Posterior cingulate gyrus (tissue), 11 donors: ENCODE measurements around the gene IDH2.
"Not testable (repeated sequence)": the region's sequence is repeated elsewhere in the genome, so short reads cannot be mapped to it uniquely, and the experiment has no call there.

Experiments used
- DNase-seq, 10 donors: peaks; one replicate each; pipeline versions ENCODE4 v3.0.0 to v3.0.0-alpha.2; 2020 to 2021; ENCODE audit warnings: mixed read lengths in 3 of 10
- intact Hi-C: fragments of 100-400 bp; cut with DNase I; formaldehyde crosslinking; loops from one replicate; pipeline ENCODE4 v1.15.1; 2023

IDH2 gene

GRCh38 chr15:90087454-90088154 is 14.7 kb downstream of the IDH2 start:
- intact Hi-C loops: no loop called here
- peak in 5 of 10 donors; percentile 40 to 92 (median 54) for DNase-seq

- intact Hi-C loops: no loop called here
- DNase-seq: peak in 3 of 10 donors; percentile 8 to 83 (median 40)
These were observed 15.4 kb downstream of the IDH2 start for GRCh38 chr15:90086868-90087268.

- intact Hi-C loops: no loop called here
- peak in 1 of 10 donors; percentile 64 for DNase-seq
These were observed 16.7 kb downstream of the IDH2 start for GRCh38 chr15:90085565-90085964.

GRCh38 chr15:90084876-90085423 is 17.3 kb downstream of the IDH2 start:
- DNase-seq: peak in 1 of 10 donors; percentile 60
- intact Hi-C loops: no loop called here

GRCh38 chr15:90083954-90084607 is 18.2 kb downstream of the IDH2 start:
- no peak for DNase-seq
- intact Hi-C loops: no loop called here

GRCh38 chr15:90083419-90083818 is 18.8 kb downstream of the IDH2 start:
- DNase-seq: no peak
- intact Hi-C loops: no loop called here

GRCh38 chr15:90082140-90082715 is 20.0 kb downstream of the IDH2 start:
- DNase-seq: peak; percentile 49 to 96 (median 78)
- intact Hi-C loops: no loop called here

GRCh38 chr15:90080818-90081393 is 21.4 kb downstream of the IDH2 start:
- DNase-seq: peak in 1 of 10 donors; percentile 77
- intact Hi-C loops: no loop called here

GRCh38 chr15:90080458-90080755 is 21.9 kb downstream of the IDH2 start:
- no peak for DNase-seq
- intact Hi-C loops: no loop called here

GRCh38 chr15:90079619-90080457 is 22.4 kb downstream of the IDH2 start:
- intact Hi-C loops: no loop called here
- no peak for DNase-seq

- intact Hi-C loops: no loop called here
These were observed 23.3 kb downstream of the IDH2 start for GRCh38 chr15:90078965-90079364.

GRCh38 chr15:90076716-90077115 is 25.6 kb downstream of the IDH2 start:
- intact Hi-C loops: no loop called here
- no peak for DNase-seq

More at GRCh38 chr15:90078965-90079364, 23.3 kb downstream of the IDH2 start:
- no peak for DNase-seq

- DNase-seq: peak in 4 of 10 donors; percentile 35 to 91 (median 64)
- intact Hi-C loops: no loop called here
These were observed 26.6 kb downstream of the IDH2 start for GRCh38 chr15:90075420-90076289.

- intact Hi-C loops: loop anchor here (5.0 kb wide), 2 partner anchors 68 to 183 kb away; partner anchors contain the start of gene AP3S2
- no peak for DNase-seq
These were observed 27.4 kb downstream of the IDH2 start for GRCh38 chr15:90074916-90075315.

GRCh38 chr15:90074023-90074422 is 28.2 kb downstream of the IDH2 start:
- intact Hi-C loops: loop anchor here (5.0 kb wide), 2 partner anchors 67 to 182 kb away; partner anchors contain the start of gene AP3S2
- peak in 1 of 10 donors; percentile 75 for DNase-seq

GRCh38 chr15:90072978-90073640 is 29.2 kb downstream of the IDH2 start:
- intact Hi-C loops: loop anchor here (5.0 kb wide), 2 partner anchors 66 to 181 kb away; partner anchors contain the start of gene AP3S2
- peak in 1 of 10 donors; percentile 84 for DNase-seq

- intact Hi-C loops: loop anchor here (5.0 kb wide), 2 partner anchors 64 to 179 kb away; partner anchors contain the start of gene AP3S2
- peak in 7 of 10 donors; percentile 74 to 95 (median 79) for DNase-seq
These were observed 31.0 kb downstream of the IDH2 start for GRCh38 chr15:90071220-90071807.

- intact Hi-C loops: loop anchor here (5.0 kb wide), 2 partner anchors 63 to 178 kb away; partner anchors contain the start of gene AP3S2
- DNase-seq: not testable (repeated sequence)
These were observed 31.6 kb downstream of the IDH2 start for GRCh38 chr15:90070623-90071022.
